Esophagus squamous epithelium (tissue), 4 donors: Measurements from ENCODE around the gene VANGL2.

Experiments
- POLR2A ChIP-seq, 4 donors: fragments of 450-650 bp; IDR thresholded peaks; one replicate each; pipeline ENCODE4 v1.6.1; 2017; ENCODE audit warnings: antibody characterized with exemption in 4 of 4, mild to moderate bottlenecking in 4 of 4, moderate library complexity in 3 of 4
- TF ChIP-seq, protein P1 (sequence below), 6 experiments: fragments of 450-650 bp in 4 of 6; fragments of 200-600 bp in 2 of 6; sonication (generic) in 2 of 6; IDR thresholded peaks; one replicate each; pipeline ENCODE4 v1.5.1; 2016 to 2019; ENCODE audit warnings: antibody characterized with exemption in 6 of 6, mild to moderate bottlenecking in 4 of 6, moderate library complexity in 4 of 6

DNA sequence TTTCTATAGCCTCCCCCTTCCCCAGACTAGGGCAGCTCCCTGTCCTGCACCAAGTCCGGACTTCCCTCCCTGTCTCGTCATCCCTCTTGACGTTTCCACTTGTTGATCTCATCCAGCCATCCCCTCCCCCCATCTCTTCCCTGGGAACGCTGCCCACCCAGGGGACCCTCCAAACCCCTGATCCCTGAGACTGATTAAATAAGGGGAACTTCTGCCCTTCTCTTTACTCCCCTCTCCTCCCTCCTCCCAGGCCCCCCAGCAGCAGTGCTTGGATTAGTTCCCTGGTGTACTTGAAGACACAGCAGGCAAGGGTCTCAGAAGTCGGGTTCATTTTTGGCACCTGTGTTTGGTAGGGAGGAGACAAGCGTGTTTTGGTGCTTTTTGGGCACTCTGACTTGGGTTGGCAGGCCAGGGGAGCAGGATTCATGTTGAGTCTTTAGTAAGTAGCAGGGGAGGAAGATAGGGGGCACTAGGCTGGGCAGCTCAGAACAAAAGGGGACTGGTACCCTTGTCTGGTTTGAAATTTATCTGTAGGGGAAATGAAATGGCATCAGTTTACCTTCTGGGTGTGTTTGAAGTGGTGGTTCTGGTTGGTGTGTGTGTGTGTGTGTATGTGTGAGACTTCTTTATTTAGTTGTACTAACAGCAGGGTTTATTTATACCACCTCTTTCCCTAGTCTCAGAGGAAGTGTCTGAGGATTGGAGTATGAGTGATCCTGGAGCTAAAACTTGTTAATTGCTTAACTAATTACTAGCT is 11.1 kb downstream of the VANGL2 start:
- TF ChIP-seq, protein P1, sequence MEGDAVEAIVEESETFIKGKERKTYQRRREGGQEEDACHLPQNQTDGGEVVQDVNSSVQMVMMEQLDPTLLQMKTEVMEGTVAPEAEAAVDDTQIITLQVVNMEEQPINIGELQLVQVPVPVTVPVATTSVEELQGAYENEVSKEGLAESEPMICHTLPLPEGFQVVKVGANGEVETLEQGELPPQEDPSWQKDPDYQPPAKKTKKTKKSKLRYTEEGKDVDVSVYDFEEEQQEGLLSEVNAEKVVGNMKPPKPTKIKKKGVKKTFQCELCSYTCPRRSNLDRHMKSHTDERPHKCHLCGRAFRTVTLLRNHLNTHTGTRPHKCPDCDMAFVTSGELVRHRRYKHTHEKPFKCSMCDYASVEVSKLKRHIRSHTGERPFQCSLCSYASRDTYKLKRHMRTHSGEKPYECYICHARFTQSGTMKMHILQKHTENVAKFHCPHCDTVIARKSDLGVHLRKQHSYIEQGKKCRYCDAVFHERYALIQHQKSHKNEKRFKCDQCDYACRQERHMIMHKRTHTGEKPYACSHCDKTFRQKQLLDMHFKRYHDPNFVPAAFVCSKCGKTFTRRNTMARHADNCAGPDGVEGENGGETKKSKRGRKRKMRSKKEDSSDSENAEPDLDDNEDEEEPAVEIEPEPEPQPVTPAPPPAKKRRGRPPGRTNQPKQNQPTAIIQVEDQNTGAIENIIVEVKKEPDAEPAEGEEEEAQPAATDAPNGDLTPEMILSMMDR (IDR thresholded peaks at IDR 0.05), result no peak
- TF ChIP-seq POLR2A (IDR thresholded peaks at IDR 0.05), result no peak
